Non-pigmented ciliary epithelial cell (primary cell): ENCODE results near the gene PIM1.
"Not testable (repeated sequence)": the region's sequence is repeated elsewhere in the genome, so short reads cannot be mapped to it uniquely, and the experiment has no call there.

Source experiments
- DNase-seq: peaks from one replicate; pipeline ENCODE4 v3.0.0-alpha.2; 2010; ENCODE audit warnings: low read depth

PIM1 gene

GRCh38 chr6:37171201-37171969, 1.4 kb downstream of the PIM1 start:
- DNase-seq = no peak

DNA sequence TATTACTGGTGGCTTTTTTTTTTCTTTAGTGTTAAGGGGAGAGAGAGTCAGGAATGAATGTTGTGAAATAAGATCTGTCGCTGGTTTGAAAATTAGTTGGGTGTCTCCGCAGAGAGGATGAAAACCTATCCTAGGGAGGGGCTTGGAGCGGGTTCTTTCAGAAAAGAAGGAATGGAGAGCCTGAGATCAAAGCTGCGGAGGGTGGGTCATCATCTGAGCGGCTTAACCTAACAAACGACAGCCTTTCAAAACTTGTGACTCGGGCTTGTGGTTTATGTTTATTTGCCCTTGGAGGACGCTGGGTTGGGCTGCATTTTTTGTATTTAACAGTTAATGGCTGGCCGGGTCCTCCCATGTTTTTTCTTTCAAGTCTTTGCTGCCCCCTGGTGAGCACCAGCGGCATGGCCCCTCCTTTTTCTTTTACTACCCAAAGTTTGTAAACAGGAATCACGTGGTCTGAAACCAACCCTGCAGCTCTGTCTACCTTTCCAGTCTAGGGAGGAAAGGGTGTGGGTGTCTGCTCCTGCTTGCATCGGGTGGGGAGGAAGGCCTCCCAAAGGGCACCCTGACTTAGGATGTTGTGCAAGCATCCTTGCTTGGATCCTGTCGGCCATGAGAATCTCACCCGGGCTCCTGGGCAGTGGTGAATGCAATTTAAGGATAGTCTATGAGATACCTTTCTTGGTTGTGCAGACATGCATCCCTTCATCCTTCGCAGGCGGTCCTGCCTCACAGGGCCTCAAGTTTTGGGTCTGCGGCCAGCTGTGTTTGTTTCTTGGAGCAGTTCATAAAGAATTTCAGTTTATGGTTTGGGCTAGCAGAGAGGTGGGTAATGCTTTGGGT, 2.2 kb downstream of the PIM1 start:
- DNase-seq = peak; percentile 73

DNA sequence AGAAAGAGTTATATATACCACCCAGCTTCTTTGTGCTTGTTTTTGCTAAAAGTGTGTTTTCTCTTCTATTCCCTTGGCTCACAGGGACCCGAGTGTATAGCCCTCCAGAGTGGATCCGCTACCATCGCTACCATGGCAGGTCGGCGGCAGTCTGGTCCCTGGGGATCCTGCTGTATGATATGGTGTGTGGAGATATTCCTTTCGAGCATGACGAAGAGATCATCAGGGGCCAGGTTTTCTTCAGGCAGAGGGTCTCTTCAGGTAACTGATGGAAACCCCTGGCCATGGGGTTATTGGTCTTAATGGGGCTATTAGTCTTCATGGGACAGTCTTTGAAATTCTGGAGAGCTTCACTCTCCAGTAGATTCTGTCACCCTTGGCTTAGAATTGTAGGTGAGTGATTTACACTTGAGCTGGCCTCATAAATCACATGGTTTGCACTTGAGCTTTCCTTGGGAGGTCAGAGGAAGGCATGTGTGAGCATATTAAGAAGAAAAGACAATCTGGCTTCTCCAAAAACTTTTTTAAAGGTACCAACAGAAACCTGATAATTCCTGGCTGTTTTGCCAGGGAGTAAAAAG, 3.0 kb downstream of the PIM1 start:
- no peak for DNase-seq

GRCh38 chr6:37173493-37174195, 3.7 kb downstream of the PIM1 start:
- no peak for DNase-seq

- DNase-seq = no peak
Observed at GRCh38 chr6:37174196-37174514, 4.2 kb downstream of the PIM1 start.

DNA sequence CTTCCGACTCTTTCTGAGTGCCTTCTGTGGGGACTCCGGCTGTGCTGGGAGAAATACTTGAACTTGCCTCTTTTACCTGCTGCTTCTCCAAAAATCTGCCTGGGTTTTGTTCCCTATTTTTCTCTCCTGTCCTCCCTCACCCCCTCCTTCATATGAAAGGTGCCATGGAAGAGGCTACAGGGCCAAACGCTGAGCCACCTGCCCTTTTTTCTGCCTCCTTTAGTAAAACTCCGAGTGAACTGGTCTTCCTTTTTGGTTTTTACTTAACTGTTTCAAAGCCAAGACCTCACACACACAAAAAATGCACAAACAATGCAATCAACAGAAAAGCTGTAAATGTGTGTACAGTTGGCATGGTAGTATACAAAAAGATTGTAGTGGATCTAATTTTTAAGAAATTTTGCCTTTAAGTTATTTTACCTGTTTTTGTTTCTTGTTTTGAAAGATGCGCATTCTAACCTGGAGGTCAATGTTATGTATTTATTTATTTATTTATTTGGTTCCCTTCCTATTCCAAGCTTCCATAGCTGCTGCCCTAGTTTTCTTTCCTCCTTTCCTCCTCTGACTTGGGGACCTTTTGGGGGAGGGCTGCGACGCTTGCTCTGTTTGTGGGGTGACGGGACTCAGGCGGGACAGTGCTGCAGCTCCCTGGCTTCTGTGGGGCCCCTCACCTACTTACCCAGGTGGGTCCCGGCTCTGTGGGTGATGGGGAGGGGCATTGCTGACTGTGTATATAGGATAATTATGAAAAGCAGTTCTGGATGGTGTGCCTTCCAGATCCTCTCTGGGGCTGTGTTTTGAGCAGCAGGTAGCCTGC, 4.8 kb downstream of the PIM1 start:
- no peak for DNase-seq

DNA sequence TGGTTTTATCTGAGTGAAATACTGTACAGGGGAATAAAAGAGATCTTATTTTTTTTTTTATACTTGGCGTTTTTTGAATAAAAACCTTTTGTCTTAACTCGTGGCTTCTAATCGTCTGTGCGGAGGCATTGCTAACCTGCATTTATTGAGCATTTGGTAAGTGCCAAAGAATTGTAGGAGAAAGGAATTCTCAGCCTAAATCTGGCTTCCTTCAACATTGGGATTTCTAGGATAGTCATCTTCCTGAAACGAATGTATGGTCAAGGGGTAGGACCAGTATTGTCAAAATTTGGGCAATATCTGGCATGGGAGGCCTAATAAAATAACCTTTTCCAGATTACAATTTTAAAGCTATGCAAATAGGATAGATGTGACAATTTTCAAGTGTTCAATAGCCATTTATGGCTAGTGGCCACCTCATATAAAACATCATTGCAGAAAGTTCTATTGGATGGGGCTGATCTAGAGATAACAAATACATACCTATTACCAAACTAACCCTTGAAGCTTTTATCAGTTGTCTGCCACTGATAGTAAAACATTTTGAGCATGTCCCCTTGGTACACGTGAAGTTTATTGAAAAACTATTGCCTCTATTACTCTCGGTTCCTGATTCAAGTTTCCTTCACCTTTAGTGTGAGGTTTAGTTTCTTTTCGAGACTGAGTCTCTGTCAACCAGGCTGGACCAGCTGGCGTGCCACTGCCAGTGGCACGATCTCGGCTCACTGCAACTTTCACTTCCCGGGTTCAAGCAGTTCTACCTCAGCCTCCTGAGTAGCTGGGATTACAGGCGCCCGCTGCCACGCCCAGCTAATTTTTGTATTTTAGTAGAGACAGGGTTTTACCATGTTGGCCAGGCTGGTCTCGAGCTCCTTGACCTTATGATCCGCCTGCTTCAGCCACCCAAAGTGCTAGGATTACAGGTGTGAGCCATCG, 5.6 kb downstream of the PIM1 start:
- DNase-seq = no peak

- no peak for DNase-seq
Observed at GRCh38 chr6:37176268-37177076, 6.5 kb downstream of the PIM1 start.

DNA sequence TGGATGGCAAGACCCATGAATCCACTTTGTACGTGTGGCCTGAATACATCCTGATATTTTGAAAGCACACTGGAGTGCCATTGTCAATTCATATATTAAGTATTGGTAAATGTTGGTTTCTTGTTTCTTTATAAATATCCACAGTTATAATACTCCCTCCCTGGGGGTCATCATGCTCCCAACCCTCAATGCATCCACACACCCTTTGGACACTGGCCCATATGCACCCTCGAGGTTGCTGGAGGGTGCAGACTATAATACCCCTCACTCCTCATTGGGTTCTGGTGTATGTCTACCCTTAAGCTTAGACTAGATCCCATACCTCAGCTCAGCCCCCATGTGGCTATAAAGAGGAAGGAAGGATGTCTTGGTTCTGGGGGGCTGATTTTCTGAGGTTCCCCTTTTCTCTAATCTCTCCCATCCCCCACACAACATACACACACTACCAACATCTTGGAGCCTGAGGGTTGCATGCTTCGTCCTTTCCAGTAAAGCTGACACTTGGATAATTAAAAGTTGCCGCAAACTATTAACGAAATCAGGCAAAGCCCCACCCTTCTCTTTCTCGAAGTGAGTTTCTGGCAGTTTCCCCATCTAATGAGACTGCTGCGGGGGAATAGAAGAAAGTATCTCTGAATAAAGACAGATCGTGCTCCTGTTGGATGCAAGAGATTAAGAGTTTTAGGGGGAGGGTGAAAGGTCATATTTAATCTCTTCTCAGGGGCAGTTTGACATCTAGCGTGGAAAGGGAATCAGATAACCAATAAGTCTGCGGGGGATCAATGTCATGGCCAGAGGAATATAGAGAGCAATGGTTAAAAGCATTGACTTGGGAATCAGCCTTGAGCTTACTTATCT, 7.4 kb downstream of the PIM1 start:
- no peak for DNase-seq

DNA sequence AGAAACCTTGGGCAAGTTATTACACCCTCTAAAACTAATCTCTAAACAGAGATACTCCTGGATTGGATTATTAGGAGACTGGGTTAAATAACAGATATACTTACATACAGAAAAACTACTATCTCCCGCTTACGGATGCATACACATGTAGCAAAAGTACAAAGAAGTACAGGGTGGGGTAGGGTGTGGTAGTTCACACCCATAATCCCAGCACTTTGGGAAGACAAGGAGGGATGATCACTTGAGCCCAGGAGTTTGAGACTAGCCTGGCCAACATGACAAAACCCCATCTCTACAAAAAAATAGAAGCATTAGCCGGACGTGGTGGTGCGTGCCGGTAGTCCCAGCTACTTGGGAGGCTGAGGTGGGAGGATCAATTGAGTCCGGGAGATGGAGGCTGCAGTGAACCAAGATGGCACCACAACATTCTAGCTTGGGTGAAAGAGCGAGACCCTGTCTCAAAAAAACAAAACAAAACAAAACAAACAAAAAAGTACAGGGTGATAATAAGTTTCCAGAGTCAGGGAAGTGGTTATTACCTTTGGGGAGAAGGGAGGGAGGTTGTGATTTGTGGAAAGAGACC, 8.1 kb downstream of the PIM1 start:
- DNase-seq = no peak

DNA sequence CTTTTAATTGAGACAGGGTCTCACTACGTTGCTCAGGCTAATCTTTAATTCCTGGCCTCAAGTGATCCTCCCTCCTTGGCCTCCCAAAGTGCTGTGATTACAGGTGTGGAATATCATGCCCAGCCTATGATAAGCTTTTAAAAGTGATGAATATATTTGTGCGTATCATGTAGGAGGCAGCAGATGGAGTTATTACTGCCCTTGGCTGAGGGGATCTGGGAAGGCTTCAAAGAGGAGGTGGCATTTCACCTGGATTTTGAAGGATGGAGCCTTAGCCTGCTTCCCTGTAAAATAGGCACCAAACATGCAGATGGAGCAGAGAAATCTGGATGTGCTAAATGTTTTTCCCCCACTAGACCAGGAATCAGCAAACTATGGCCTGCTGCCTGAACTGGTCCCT, 10.1 kb downstream of the PIM1 start:
- no peak for DNase-seq

DNA sequence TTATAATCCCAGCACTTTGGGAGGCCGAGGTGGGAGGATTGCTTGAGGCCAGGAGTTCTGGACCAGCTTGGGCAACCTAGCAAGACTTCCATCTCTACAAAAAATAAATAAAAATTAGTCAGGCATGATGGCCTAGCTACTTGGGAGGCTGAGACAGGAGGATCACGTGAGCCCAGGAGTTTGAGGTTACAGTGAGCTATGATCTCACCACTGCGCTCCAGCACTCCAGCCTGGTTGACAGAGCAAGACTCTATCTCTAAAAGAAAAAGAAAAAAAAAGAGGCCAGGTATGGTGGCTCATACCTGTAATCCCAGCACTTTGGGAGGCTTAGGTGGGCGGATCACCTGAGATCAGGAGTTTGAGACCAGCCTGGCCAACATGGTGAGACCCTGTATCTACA, 10.7 kb downstream of the PIM1 start:
- DNase-seq = not testable (repeated sequence)

- DNase-seq = no peak
Observed at GRCh38 chr6:37182736-37183590, 13.0 kb downstream of the PIM1 start.

- not testable (repeated sequence) for DNase-seq
Observed at GRCh38 chr6:37185949-37186720, 16.2 kb downstream of the PIM1 start.

- DNase-seq = no peak
Observed at GRCh38 chr6:37187321-37188022, 17.5 kb downstream of the PIM1 start.

DNA sequence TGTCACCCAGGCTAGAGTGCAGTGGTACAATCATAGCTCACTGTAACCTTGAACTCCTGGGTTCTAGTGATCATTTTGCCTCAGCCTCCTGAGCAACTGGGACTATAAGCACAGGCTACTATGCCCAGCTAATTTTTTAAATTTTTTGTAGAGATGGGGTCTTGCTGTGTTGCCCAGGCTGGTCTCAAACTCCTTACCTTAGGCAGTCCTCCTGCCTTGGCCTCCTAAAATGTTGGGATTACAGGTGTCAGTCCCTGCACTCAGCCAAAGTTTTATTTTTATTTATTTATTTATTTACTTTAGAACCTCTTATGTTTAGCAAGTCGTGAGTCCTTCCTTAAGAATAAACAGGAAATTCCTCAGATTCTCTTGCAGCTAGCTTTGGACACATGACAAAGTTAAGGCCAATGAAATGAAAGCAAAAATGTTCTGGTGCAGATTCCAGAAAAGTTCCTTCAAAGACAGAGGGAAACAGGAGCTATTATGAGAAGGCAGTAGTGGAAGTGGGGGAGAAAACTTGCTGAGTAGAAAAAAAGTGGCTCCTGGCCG, 19.1 kb downstream of the PIM1 start:
- DNase-seq = no peak
